ENCODE data around the gene EGFR. TPM values are rescaled to one million over a fixed set of nuclear protein-coding genes. Genes with fewer than 3 reads are reported as not detected.

Gene EGFR
- total RNA-seq, 6 experiments from 2014 or later = 59.3 to 127 (median 93.7) TPM

- TF ChIP-seq POLR2A (IDR thresholded peaks at IDR 0.05) = no peak
- TF ChIP-seq, protein P1, sequence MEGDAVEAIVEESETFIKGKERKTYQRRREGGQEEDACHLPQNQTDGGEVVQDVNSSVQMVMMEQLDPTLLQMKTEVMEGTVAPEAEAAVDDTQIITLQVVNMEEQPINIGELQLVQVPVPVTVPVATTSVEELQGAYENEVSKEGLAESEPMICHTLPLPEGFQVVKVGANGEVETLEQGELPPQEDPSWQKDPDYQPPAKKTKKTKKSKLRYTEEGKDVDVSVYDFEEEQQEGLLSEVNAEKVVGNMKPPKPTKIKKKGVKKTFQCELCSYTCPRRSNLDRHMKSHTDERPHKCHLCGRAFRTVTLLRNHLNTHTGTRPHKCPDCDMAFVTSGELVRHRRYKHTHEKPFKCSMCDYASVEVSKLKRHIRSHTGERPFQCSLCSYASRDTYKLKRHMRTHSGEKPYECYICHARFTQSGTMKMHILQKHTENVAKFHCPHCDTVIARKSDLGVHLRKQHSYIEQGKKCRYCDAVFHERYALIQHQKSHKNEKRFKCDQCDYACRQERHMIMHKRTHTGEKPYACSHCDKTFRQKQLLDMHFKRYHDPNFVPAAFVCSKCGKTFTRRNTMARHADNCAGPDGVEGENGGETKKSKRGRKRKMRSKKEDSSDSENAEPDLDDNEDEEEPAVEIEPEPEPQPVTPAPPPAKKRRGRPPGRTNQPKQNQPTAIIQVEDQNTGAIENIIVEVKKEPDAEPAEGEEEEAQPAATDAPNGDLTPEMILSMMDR (IDR thresholded peaks at IDR 0.05) = no peak
- no peaks in the 10 kb centered on the region for H3K4me1 ChIP-seq
- no peak overlapping the region for H3K27ac ChIP-seq
- intact Hi-C loops (cut with DNase I) = no loop called here
- H3K4me3 ChIP-seq = no peak overlapping the region
- H3K27me3 ChIP-seq = no peaks in the 10 kb centered on the region
- no peak for DNase-seq
- no peak for ATAC-seq
- 79% methylated on average over 7 of the region's 7 CpGs for WGBS (ENCODE audit: insufficient coverage, low coverage, low lambda C conversion rate, missing lambda C conversion rate)
- H3K36me3 ChIP-seq = peaks cover 0 to 82% (median 43%) of the 10 kb centered on the region in 4 donors
- H3K9me3 ChIP-seq = no peaks in the 10 kb centered on the region
Measured at GRCh38 chr7:55203300-55203699, 184.5 kb downstream of the EGFR start.

GRCh38 chr7:55205124-55205955 lies 186.5 kb downstream of the EGFR start:
- intact Hi-C loops (cut with DNase I) = no loop called here
- no peak overlapping the region for H3K27ac ChIP-seq
- no peaks in the 10 kb centered on the region for H3K27me3 ChIP-seq
- no peak overlapping the region for H3K4me3 ChIP-seq
- ATAC-seq (no peak), DNase-seq (no peak)
- no peaks in the 10 kb centered on the region for H3K4me1 ChIP-seq
- peaks cover 0 to 62% (median 35%) of the 10 kb centered on the region in 4 donors for H3K36me3 ChIP-seq
- H3K9me3 ChIP-seq = no peaks in the 10 kb centered on the region
- TF ChIP-seq POLR2A (IDR thresholded peaks at IDR 0.05) = no peak
- TF ChIP-seq, protein P1 (IDR thresholded peaks at IDR 0.05) = no peak
- WGBS (ENCODE audit: insufficient coverage, low coverage, low lambda C conversion rate, missing lambda C conversion rate) = 71% methylated on average over 12 of the region's 16 CpGs

GRCh38 chr7:55206235-55207029 lies 187.6 kb downstream of the EGFR start:
- ATAC-seq (no peak), DNase-seq (no peak)
- Histone ChIP-seq H3K27ac (no peak overlapping the region), H3K4me3 (no peak overlapping the region), H3K27me3 (no peaks in the 10 kb centered on the region), H3K36me3 (peaks cover 0 to 51% (median 28%) of the 10 kb centered on the region in 4 donors), H3K9me3 (no peaks in the 10 kb centered on the region), H3K4me1 (no peaks in the 10 kb centered on the region)
- WGBS (ENCODE audit: insufficient coverage, low coverage, low lambda C conversion rate, missing lambda C conversion rate) = 88% methylated on average over 6 of the region's 9 CpGs
- TF ChIP-seq, protein P1 (IDR thresholded peaks at IDR 0.05) = no peak
- TF ChIP-seq POLR2A (IDR thresholded peaks at IDR 0.05) = no peak
- intact Hi-C loops (cut with DNase I) = no loop called here

GRCh38 chr7:55207436-55208125 lies 188.8 kb downstream of the EGFR start:
- ATAC-seq = peak; percentile 50 to 65 (median 57)

More at GRCh38 chr7:55207436-55208125, 188.8 kb downstream of the EGFR start:
- 63% methylated on average over 4 of the region's 4 CpGs for WGBS (ENCODE audit: insufficient coverage, low coverage, low lambda C conversion rate, missing lambda C conversion rate)
- H3K36me3 ChIP-seq = peaks cover 0 to 40% (median 21%) of the 10 kb centered on the region in 4 donors
- TF ChIP-seq, protein P1 (IDR thresholded peaks at IDR 0.05) = no peak
- no peak for TF ChIP-seq POLR2A (IDR thresholded peaks at IDR 0.05)
- no peaks in the 10 kb centered on the region for H3K9me3 ChIP-seq
- intact Hi-C loops (cut with DNase I) = no loop called here
- no peak overlapping the region for H3K4me3 ChIP-seq
- H3K4me1 ChIP-seq = no peaks in the 10 kb centered on the region
- no peak overlapping the region for H3K27ac ChIP-seq
- no peaks in the 10 kb centered on the region for H3K27me3 ChIP-seq
- no peak for DNase-seq

Data from right lobe of liver (tissue), 6 donors.